Kidney (tissue), 14 donors: ENCODE results near the gene OSBPL10. TPM values are rescaled to one million over a fixed set of nuclear protein-coding genes. Genes with fewer than 3 reads are reported as not detected.

ENCODE experiments used
- DNase-seq, 5 donors: peaks; one replicate each; pipeline ENCODE4 v3.0.0-alpha.2; 2013 to 2020
- FAIRE-seq: peaks from 2 replicates; lab custom pipeline; 2012; peaks lifted over from hg19 to GRCh38; lab: Jason Lieb, UNC
- H3K27ac ChIP-seq, 2 donors: one replicate each; pipeline ENCODE4 v1.7.0; 2013; ENCODE audit warnings: low read depth in 2 of 2, low read length in 2 of 2, inconsistent platforms in 1 of 2
- H3K27me3 ChIP-seq: one replicate; pipeline ENCODE4 v1.7.1; 2013; ENCODE audit warnings: low read length, inconsistent platforms; ENCODE audit not compliant: control insufficient read depth, insufficient read depth
- H3K36me3 ChIP-seq, 3 donors: one replicate each; pipeline versions ENCODE4 v1.7.0 to v1.7.1; 2013; ENCODE audit warnings: low read length in 3 of 3, control low read depth in 1 of 3, inconsistent platforms in 1 of 3; ENCODE audit not compliant: insufficient read depth in 3 of 3, control insufficient read depth in 2 of 3
- H3K4me1 ChIP-seq, 3 donors: one replicate each; pipeline versions ENCODE4 v1.7.0 to v1.7.1; 2013; ENCODE audit warnings: low read length in 3 of 3, inconsistent platforms in 1 of 3, low read depth in 1 of 3; ENCODE audit not compliant: control insufficient read depth in 2 of 3, insufficient read depth in 2 of 3
- H3K4me3 ChIP-seq, 3 donors: one replicate each; pipeline versions ENCODE4 v1.7.0 to v1.8.1; 2013; ENCODE audit warnings: low read length in 3 of 3, control low read depth in 1 of 3, inconsistent platforms in 1 of 3
- H3K9ac ChIP-seq, 3 donors: one replicate each; pipeline versions ENCODE4 v1.7.0 to v1.7.1; 2013; ENCODE audit warnings: low read length in 3 of 3, control low read depth in 1 of 3, inconsistent platforms in 1 of 3
- H3K9me3 ChIP-seq, 3 donors: one replicate each; pipeline versions ENCODE4 v1.7.0 to v1.7.1; 2013; ENCODE audit warnings: low read length in 3 of 3, control low read depth in 1 of 3, inconsistent platforms in 1 of 3; ENCODE audit not compliant: control insufficient read depth in 2 of 3, insufficient read depth in 1 of 3
- CTCF ChIP-seq: IDR thresholded peaks from 3 replicates; pipeline ENCODE4 v1.5.1; 2012; ENCODE audit warnings: mild to moderate bottlenecking, moderate library complexity, borderline replicate concordance; ENCODE audit not compliant: insufficient read depth; ENCODE audit errors: extremely low read depth
- intact Hi-C: fragments of 100-400 bp; cut with DNase I; formaldehyde crosslinking; loops from one replicate; pipeline ENCODE4 v1.11.1; 2022
- polyA plus RNA-seq: library from polyadenylated mRNA; stranded (reverse); fragments of 350-450 nt; fragmentation: Illumina TruSeq; extraction: RNeasy Lipid Tissue Mini Kit (QIAGEN cat#74804); gene quantifications from one replicate; pipeline ENCODE4 v1.2.3, GENCODE V29; 2014; ENCODE audit warnings: low read depth, low replicate concordance; ENCODE audit not compliant: insufficient read depth
- total RNA-seq: library from RNA; stranded (reverse); fragmentation: NEBNext Ultra II Directional; extraction: Animal tissue kit (Norgen Biotek cat#: 25700); gene quantifications from one replicate; pipeline ENCODE4 v1.2.1, GENCODE V29; 2021
- donor health status: control.
- donor health status: control.
- donor health status: control.
- donor health status: control.
- donor health status: control.
- donor health status: DM: yes; HTN: yes; CAD: no.
- donor health status: Normal renal cell carcinoma (clear cell type).

OSBPL10 gene
- total and polyA plus RNA-seq, 2 donors from 2014 or later, result 11.8 to 89.3 TPM

GRCh38 chr3:31790193-31791089 lies 190.6 kb downstream of the OSBPL10 start:
- DNase-seq (no peak), FAIRE-seq (no peak)
- Histone ChIP-seq H3K9ac (no peak overlapping the region), H3K4me3 (no peak overlapping the region), H3K27ac (no peak overlapping the region), H3K4me1 (no peaks in the 10 kb centered on the region), H3K27me3 (no peaks in the 10 kb centered on the region), H3K9me3 (no peaks in the 10 kb centered on the region), H3K36me3 (no peaks in the 10 kb centered on the region)
- TF ChIP-seq CTCF, result no peak
- intact Hi-C loops, result no loop called here

GRCh38 chr3:31789429-31789828 lies 191.6 kb downstream of the OSBPL10 start:
- Histone ChIP-seq H3K4me1 (no peaks in the 10 kb centered on the region), H3K9me3 (no peaks in the 10 kb centered on the region), H3K27ac (no peak overlapping the region), H3K36me3 (no peaks in the 10 kb centered on the region), H3K9ac (no peak overlapping the region), H3K4me3 (no peak overlapping the region), H3K27me3 (no peaks in the 10 kb centered on the region)
- DNase-seq, result no peak
- intact Hi-C loops, result no loop called here
- TF ChIP-seq CTCF, result no peak
- no peak for FAIRE-seq

- Histone ChIP-seq H3K9me3 (no peaks in the 10 kb centered on the region), H3K4me3 (no peak overlapping the region), H3K27me3 (no peaks in the 10 kb centered on the region), H3K27ac (no peak overlapping the region), H3K4me1 (no peaks in the 10 kb centered on the region), H3K36me3 (no peaks in the 10 kb centered on the region), H3K9ac (no peak overlapping the region)
- no peak for DNase-seq
- TF ChIP-seq CTCF, result no peak
- no peak for FAIRE-seq
- intact Hi-C loops, result no loop called here
These were observed 195.3 kb downstream of the OSBPL10 start for GRCh38 chr3:31785734-31786133.
